Spinal cord (tissue), 10 donors: Measurements from ENCODE around the gene SAMMSON. TPM values are rescaled to one million over a fixed set of nuclear protein-coding genes. Genes with fewer than 3 reads are reported as not detected.

Experiments used
- DNase-seq, 6 donors: peaks; one replicate each; pipeline versions ENCODE4 v3.0.0 to v3.0.0-alpha.2; 2013 to 2015; ENCODE audit warnings: low spot score in 6 of 6, low read depth in 4 of 6
- H3K27ac ChIP-seq: one replicate; pipeline ENCODE4 v1.5.1; 2013; ENCODE audit warnings: low read depth, low read length, control low read depth
- H3K27me3 ChIP-seq: one replicate; pipeline ENCODE4 v1.6.1; 2013; ENCODE audit warnings: low read length; ENCODE audit not compliant: control insufficient read depth, insufficient read depth
- H3K36me3 ChIP-seq: one replicate; pipeline ENCODE4 v1.6.1; 2013; ENCODE audit warnings: low read length; ENCODE audit not compliant: control insufficient read depth, insufficient read depth
- H3K4me1 ChIP-seq: one replicate; pipeline ENCODE4 v1.6.1; 2013; ENCODE audit warnings: low read length; ENCODE audit not compliant: control insufficient read depth, insufficient read depth
- H3K4me3 ChIP-seq: one replicate; pipeline ENCODE4 v1.5.1; 2013; ENCODE audit warnings: low read depth, low read length, control low read depth
- H3K9me3 ChIP-seq: one replicate; pipeline ENCODE4 v1.6.1; 2013; ENCODE audit warnings: low read length; ENCODE audit not compliant: control insufficient read depth, insufficient read depth
- WGBS: methylation state at CpG from one replicate; pipeline ENCODE4 v1.1.5; 2013; ENCODE audit warnings: missing lambda C conversion rate; ENCODE audit not compliant: insufficient coverage; 5-methylcytosine and 5-hydroxymethylcytosine counted together
- polyA plus RNA-seq, 2 donors: library from polyadenylated mRNA; unstranded; fragments of 120-200 nt; gene quantifications; one replicate each; pipeline ENCODE4 v1.2.1, GENCODE V29; 2013; ENCODE audit not compliant: insufficient read length in 2 of 2
- total RNA-seq, 2 donors: library from RNA; depleted of rRNA in 1 of 2; stranded (reverse); fragments of 120-200 nt in 1 of 2; fragments of >200 nt in 1 of 2; gene quantifications; one replicate each; pipeline versions ENCODE4 v1.2.3 to v1.2.4, GENCODE V29; 2013 to 2014
- donor health status: healthy.

The SAMMSON gene
- total and polyA plus RNA-seq, 4 donors, result 0.17 to 0.40 (median 0.21) TPM; not detected in 1

DNA sequence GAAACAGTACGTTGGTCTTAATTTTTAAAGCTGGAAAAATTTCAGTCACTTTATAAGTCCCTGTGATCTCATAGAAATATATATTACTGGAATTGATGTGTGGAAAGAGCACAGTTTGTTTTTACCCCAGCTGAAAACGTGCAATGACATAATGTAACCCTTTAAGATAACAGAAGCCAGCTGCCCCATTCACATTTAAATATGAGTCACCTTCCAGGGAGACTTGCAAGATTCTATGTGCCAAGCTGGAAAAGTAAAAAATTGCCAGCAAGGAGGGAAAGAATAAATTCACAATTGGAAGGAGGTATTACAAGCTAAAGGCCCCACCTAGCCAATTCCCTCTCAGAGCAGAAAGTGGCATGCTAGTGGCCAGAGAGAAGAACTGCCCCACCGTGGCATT, 50.2 kb downstream of the SAMMSON start:
- no peaks in the 10 kb centered on the region for H3K27me3 ChIP-seq
- no peaks in the 10 kb centered on the region for H3K36me3 ChIP-seq
- no peak overlapping the region for H3K27ac ChIP-seq
- no CpG with 5 or more reads among the region's 3 CpGs for WGBS
- no peak overlapping the region for H3K4me3 ChIP-seq
- H3K4me1 ChIP-seq, result no peaks in the 10 kb centered on the region
- DNase-seq, result no peak
- no peaks in the 10 kb centered on the region for H3K9me3 ChIP-seq

DNA sequence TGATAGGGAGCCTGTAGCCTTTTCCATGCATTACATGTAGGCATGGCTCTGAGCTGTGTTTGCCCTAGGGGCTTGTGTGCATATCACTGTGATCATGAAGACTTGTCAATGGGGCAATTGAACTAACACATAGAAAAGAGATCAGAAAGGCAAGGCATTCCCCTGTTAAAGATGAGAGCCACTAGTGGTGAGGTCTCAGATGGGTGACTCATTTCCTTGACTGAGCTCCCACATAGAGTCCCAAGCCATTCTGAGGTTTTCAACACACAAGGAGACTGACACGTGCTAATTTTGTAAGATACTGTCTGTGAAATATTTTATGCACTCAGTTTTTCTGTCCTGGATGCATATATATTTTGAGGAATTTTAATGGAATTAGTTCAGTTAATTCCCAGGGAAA, 53.8 kb downstream of the SAMMSON start:
- DNase-seq, result no peak

DNA sequence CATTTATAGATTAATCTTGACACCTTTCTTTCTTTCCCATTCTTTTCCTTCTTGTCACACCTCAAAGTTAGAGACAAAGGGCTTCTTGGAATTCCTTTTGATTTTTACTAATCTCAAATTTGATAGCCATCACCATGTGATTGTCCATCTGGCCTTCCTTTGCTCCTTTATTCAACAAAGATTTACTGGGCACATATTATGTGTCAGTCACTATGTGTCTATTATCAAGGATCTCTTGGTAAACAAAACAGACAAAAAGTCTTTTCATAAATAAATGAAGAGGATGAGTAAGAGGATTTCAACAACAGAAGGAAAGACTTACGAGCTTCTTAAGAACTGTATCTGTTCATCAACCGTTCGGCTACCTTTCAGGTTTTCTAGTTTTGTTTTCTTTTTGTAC, 56.5 kb downstream of the SAMMSON start:
- no peaks in the 10 kb centered on the region for H3K9me3 ChIP-seq
- H3K4me1 ChIP-seq, result no peaks in the 10 kb centered on the region
- DNase-seq, result no peak
- no peak overlapping the region for H3K27ac ChIP-seq
- WGBS, result no CpG with 5 or more reads among the region's 3 CpGs
- no peak overlapping the region for H3K4me3 ChIP-seq
- no peaks in the 10 kb centered on the region for H3K27me3 ChIP-seq
- no peaks in the 10 kb centered on the region for H3K36me3 ChIP-seq

More for the DNA sequence above, 53.8 kb downstream of the SAMMSON start:
- Histone ChIP-seq H3K4me3 (no peak overlapping the region), H3K36me3 (no peaks in the 10 kb centered on the region), H3K27me3 (no peaks in the 10 kb centered on the region), H3K9me3 (no peaks in the 10 kb centered on the region), H3K27ac (no peak overlapping the region), H3K4me1 (no peaks in the 10 kb centered on the region)
- no CpG with 5 or more reads among the region's 1 CpG for WGBS

DNA sequence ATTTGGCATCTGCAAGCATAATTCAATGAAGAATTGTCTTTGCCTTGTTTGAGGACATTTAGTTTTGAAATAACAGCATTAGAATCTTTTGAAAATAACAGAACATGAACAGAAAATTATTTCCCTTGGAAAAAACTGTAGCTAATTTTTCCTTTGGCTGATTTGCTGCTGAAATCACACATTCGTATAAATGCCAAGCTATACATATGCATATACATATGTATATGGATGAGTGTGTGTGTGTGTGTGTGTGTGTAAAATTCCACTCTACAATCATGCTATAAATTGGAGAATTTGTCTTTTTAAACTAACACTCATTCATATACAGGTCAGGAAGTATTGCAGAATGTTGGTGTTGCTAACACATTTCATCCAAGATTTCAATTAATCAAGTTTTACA, 57.9 kb downstream of the SAMMSON start:
- H3K4me1 ChIP-seq, result no peaks in the 10 kb centered on the region
- no CpG with 5 or more reads among the region's 1 CpG for WGBS
- no peaks in the 10 kb centered on the region for H3K9me3 ChIP-seq
- DNase-seq, result peak in 1 of 6 donors; percentile 73
- no peaks in the 10 kb centered on the region for H3K36me3 ChIP-seq
- H3K4me3 ChIP-seq, result no peak overlapping the region
- peaks cover 5% of the 10 kb centered on the region for H3K27me3 ChIP-seq
- no peak overlapping the region for H3K27ac ChIP-seq

DNA sequence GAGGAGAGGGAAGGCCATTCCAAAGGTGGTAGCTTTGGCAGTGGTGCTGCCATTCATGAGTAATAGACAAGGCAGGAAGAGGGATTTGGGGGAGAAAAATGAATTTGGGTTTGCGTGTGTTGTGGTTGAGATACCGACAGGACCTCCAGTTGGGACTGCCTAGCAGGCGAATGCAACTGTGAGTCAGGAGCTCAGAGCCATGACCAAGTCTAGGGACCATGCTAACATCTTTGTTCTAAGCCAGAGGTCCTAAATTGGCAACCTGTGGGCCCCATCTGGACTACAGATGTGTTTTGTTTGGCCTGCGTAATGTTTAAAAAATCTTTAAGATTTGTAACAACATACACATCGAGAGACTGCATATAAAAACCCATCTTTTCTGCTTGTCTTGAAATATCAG, 61.6 kb downstream of the SAMMSON start:
- H3K4me3 ChIP-seq, result no peak overlapping the region
- DNase-seq, result no peak
- peaks cover 8% of the 10 kb centered on the region for H3K27me3 ChIP-seq
- H3K4me1 ChIP-seq, result no peaks in the 10 kb centered on the region
- 93% methylated on average over 4 of the region's 5 CpGs for WGBS
- H3K36me3 ChIP-seq, result no peaks in the 10 kb centered on the region
- no peak overlapping the region for H3K27ac ChIP-seq
- no peaks in the 10 kb centered on the region for H3K9me3 ChIP-seq

DNA sequence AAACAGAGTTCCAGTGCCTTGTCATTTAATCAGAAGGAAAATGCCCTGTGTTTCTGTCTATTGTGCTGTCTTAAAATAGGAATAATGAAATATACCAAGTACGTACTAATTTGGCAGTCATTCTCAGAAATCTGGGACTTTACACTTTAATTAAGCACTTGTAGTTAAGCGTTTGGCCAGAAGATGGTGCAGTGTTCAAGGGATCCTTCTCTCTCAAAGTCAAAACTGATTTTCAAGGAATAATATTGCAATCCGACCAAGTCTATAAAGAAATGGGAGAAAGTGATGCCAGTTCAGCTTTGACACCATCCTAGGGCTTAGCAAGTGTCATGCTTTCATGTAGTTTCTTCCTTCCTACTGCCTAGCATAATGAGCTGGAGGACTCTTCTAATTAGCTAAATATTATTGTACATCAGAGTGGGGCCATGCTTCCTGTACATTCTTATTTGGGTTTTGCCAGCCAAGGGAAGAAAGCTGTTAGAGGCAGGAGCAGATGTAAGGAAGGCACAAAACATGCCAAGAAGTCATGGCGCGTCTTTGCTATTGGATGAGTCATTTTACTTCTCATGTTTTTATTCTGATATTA, 64.8 kb downstream of the SAMMSON start:
- H3K27me3 ChIP-seq, result peaks cover 8% of the 10 kb centered on the region
- peak in 5 of 6 donors; percentile 45 to 92 (median 49) for DNase-seq
- no CpG with 5 or more reads among the region's 5 CpGs for WGBS
- H3K27ac ChIP-seq, result no peak overlapping the region
- no peak overlapping the region for H3K4me3 ChIP-seq
- no peaks in the 10 kb centered on the region for H3K4me1 ChIP-seq
- H3K36me3 ChIP-seq, result no peaks in the 10 kb centered on the region
- no peaks in the 10 kb centered on the region for H3K9me3 ChIP-seq

DNA sequence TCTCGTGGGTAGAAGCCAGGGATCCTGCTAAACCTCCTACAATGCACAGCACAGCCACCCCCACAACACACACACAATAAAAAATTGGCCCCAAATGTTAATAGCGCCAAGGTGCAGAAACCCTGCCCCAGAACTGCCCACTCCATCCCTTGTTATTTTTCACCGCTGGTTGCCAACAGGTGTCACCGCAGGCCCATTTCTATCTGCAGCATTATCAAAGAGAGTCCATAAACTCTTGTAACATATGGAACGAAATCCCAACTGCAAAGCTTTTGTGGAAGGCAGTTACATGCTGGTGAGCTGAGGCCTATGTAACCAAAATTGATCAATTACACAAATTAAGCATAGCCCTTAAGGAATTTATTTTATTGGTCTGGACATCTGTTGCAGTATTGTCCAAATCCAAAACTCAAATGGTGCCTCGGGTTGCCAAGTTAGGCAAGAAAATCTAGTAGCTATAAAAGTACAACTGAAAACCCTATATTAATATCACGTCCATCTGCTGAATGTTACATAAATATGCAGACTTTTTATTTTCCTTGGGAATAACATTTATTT, 66.2 kb downstream of the SAMMSON start:
- H3K4me1 ChIP-seq, result no peaks in the 10 kb centered on the region
- no peak overlapping the region for H3K4me3 ChIP-seq
- peaks cover 8% of the 10 kb centered on the region for H3K27me3 ChIP-seq
- no peak overlapping the region for H3K27ac ChIP-seq
- no peaks in the 10 kb centered on the region for H3K9me3 ChIP-seq
- WGBS, result 40% methylated on average over 1 of the region's 7 CpGs
- peak in 2 of 6 donors; percentile 50 to 72 for DNase-seq
- no peaks in the 10 kb centered on the region for H3K36me3 ChIP-seq

DNA sequence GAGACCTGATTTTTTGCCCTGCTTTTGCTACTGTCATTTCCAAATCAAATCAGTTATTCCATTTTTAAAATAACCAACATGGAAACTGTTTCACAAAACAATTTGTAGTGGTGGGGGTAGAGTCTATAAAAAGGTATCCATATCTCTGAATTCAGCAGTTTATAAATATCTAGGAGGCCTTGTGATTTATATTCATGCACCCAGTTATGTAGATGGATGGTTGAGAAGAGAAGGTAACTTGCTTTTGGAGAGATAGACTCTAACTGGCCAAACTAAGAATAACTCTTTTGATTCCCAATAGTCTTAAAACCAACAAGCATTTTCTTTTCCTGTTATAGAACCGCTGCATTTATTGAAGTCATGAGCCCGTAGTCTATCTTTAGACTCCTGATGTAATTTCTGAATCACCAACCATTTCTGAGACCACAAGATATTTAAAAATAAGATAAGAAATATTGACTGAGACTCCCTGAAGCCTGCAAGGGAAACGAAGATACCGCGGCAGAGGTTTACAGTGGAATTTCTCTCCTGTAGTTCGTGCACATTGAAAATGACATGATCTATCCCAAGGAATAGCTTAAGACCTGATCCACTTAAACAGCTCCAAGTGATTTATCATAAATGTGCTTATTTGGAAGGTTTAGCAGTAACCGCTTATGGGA, 68.5 kb downstream of the SAMMSON start:
- Histone ChIP-seq H3K9me3 (no peaks in the 10 kb centered on the region), H3K36me3 (no peaks in the 10 kb centered on the region), H3K27ac (no peak overlapping the region), H3K4me3 (no peak overlapping the region), H3K4me1 (no peaks in the 10 kb centered on the region), H3K27me3 (peaks cover 15% of the 10 kb centered on the region)
- no CpG with 5 or more reads among the region's 7 CpGs for WGBS
- no peak for DNase-seq

DNA sequence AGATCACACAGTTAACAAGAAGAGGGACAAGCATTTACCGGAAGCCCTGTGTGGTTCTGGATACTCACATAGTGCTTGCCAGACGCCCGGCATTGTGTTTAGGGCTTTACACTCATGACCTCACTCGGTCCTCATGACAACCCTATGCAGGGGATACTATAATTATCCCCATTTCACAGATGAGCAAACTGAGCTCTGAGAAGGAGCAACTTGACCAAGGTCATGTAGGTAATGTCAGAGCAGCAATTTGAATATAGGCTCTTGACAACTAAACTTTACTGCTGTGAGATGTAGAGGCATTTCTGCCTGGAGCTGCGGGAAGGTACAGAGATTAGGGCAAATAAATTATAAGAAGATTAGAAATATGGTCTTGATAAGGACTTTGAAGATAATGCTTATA, 70.0 kb downstream of the SAMMSON start:
- H3K4me3 ChIP-seq, result no peak overlapping the region
- DNase-seq, result no peak
- H3K36me3 ChIP-seq, result no peaks in the 10 kb centered on the region
- no peaks in the 10 kb centered on the region for H3K4me1 ChIP-seq
- WGBS, result 93% methylated on average over 2 of the region's 5 CpGs
- no peaks in the 10 kb centered on the region for H3K9me3 ChIP-seq
- peaks cover 16% of the 10 kb centered on the region for H3K27me3 ChIP-seq
- H3K27ac ChIP-seq, result no peak overlapping the region

DNA sequence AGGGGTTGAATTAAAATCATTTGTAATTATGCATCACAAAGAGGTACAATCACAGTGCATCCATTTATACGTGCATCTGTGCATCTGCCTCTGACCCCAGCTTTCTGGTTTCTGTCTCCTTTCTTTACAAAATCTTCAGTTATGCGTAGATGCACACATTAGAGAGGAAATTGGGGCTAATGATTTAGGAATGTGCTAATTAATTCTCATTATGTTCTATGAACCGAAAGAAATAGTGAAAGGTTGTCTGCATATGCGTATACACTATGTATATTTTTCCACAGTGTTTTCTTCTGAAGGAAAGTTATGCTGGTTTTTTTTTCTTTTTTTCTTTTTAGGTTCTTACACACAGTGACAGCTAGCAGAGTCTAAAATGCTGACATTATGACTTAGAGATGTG, 71.6 kb downstream of the SAMMSON start:
- Histone ChIP-seq H3K9me3 (no peaks in the 10 kb centered on the region), H3K4me3 (no peak overlapping the region), H3K36me3 (no peaks in the 10 kb centered on the region), H3K4me1 (no peaks in the 10 kb centered on the region), H3K27me3 (peaks cover 18% of the 10 kb centered on the region), H3K27ac (no peak overlapping the region)
- WGBS, result 60% methylated on average over 1 of the region's 4 CpGs
- DNase-seq, result peak in 1 of 6 donors; percentile 27
